Activated CD4-positive, alpha-beta T cell treated with anti-CD3 and anti-CD28 coated beads, Interleukin-2, Interleukin-4, amounts not matched to agents 100 ng/mL and 50 ng/mL, durations not matched to agents 16 hours and 8 hours (primary cell): ENCODE data around the gene CCDC9B.

Experiments used
- DNase-seq: peaks from one replicate; pipeline ENCODE4 v3.0.0-alpha.2; 2020; ENCODE audit warnings: low spot score

Gene CCDC9B

DNA sequence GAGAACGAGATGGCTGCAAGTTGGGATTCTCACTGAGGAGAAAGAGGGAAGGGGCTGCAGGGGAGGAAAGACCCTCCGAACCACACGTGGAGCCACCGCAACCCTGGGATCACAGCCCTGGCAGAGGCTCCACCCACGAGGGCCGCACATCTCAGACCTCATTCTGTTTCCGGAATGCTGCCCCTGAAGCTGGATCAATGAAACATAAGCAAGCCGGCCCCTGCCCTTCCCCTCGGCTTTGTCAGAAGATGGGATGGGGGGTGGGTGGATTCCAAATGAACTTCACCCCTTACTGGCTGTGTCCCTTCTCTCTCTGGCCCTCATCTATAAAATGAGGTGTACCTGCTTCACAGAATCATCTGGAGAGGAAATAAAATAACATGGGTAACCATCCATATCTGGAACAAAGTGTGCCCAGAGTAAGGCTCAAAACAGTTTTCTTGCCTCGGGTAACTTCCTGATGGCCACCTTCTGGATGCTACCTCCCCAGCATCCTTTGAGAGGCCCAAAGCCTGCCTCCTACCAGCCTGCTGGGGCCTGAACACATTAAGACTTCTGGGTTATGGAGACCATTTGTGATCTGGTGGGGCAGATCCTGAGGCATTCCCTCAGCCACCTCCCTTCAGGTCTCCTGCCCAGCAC is 4.6 kb upstream of the CCDC9B start:
- DNase-seq = no peak

- peak; percentile 74 for DNase-seq
These were observed 3.9 kb upstream of the CCDC9B start for GRCh38 chr15:40344631-40345120.

DNA sequence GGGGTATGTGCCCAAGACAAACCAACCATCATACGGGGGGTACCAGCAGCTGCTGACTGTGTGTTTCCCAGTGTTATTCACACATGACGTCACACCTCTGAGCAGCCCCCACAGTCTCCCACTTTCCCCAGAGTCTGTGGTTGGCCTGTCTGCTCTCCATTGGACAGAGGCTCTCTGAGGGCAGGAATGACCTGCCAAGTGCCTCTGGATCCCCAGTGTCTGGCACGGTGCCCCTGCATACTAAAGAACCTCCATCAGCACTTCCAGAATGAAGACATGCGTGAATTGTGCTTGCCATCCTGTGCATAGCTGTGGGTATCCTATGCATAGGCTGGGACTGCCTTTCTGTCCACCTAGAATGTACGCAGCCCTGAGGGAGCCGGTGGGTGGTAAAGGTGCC is 3.5 kb upstream of the CCDC9B start:
- no peak for DNase-seq

DNA sequence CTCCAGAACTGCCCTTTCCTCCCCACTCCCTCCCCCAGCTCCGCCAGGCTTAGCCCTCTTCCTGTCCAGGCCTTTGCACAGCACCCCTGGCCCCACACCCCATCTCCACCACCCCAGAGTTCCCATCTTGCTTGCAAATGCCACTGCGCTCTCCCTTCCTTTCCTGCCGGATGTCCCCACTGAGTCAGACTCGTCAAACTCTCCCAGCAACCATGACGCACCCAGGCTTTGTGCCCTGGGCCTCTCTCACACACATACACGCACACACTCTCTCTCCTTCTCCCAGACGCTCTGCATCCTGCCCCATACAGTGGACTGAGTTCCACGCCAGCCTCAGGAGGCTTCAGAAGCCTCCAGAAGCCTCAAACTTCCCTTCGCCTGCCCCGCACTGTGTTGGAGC is 2.8 kb upstream of the CCDC9B start:
- DNase-seq = no peak

DNA sequence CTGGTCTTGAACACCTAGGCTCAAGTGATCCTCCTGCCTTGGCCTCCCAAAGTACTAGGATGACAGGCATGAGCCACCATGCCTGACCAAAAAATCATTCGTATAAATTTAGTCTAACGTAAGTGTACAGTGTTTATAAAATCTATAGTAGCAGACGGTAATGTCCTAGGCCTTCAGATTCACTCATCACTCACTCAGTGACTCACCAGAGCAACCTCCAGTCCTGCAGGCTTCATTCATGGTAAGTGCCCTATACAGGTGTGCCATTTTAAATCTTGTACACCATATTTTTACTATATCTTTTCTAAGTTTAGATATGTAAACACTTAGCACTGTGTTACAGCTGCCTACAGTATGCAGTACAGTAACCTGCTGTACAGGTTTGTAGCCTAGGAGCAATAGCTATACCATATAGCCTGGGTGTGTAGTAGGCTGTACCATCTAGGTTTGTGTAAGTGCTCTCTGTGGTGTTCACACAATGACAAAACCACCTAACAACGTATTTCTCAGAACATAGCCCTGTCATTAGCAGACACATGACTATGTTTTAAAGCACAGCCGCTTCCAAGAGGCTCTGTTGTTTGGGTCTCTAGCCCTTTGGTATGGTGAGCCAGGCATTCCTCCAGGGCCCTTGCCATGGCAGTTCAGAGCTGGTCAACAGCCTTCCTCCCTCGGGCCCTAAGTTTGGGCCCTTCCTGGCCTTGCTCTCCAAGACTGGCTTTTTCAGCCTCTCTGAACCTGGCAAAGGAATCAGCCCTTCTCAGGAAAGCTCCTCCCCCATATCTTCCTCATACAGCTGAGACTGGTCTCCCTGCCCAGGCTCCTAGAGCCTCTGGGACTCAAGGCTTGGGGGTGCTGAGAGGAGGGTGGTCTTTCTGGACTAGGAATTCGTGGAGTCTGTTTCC is 1.9 kb upstream of the CCDC9B start:
- DNase-seq = no peak

DNA sequence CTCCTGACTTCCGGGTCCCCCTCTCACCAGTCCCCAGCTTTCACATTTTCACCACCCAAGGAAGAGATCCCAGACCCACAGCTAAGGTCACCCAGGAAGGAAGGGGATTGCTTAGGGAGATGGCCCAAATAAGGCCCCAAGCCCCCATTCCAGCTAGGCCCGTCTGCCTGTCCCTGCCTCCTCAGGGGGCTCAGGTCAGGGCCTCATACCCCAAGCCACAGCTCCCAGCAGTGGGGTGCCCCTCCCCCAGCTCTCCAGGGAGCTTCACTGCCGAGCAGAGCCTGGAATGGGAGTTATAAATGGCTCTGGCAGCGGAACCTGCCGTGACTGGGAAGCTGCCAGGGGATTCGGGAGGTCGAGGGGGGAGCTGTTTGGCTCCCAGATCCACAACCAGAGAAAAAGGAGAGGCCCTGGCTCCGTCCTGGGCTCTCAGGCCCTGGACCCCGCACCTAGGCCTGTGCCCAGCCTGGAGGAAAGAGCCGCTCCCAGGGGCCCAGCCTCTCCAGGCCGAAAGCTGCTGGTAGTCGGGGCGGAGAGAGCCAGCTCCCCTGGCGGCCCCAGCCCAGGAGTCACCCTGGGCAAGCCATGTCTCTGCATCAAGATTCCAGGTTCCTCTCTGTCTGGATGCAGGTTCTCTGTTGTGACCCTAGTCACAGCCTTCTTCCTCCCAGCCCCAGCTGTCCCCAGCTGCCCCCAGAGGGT is 550 bp downstream of the CCDC9B start:
- no peak for DNase-seq

DNA sequence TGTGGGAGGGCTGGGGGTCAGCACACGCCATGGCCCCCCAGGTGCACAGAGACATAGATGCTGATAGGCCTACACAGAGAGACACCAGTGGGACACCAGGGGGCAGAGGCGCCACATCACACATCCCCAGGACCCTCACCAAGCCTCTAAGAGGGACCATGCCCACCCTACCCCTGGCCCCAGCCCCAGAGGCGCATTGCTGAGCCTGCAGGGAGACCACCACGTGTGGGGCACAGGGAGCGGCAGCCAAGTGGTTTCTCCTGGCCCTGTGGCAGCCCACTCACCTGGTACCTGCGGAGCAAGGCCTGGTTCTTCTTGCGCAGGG is 1.2 kb downstream of the CCDC9B start:
- no peak for DNase-seq

GRCh38 chr15:40338921-40339620 is 1.7 kb downstream of the CCDC9B start:
- DNase-seq = no peak

GRCh38 chr15:40338041-40338657 is 2.6 kb downstream of the CCDC9B start:
- DNase-seq = peak; percentile 77

GRCh38 chr15:40337597-40337996 is 3.1 kb downstream of the CCDC9B start:
- DNase-seq = no peak

DNA sequence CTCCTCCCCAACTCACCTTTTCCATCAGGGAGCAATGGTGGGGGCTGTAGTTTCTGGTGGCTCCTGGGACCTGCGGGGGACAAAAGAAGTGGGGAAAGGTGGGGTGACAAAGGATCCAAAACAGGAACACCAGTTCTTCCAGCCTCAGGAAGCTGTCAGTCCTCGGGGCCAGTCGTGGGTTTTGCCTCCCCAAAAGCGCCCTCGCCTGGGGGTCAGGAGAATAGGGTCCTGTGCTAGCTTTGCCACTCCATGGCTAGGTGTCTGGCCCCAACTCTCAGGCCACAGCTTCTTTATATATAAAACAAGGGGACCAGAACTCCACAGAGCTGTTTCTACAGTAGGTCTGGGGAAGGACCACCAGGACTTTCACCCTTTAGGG is 4.0 kb downstream of the CCDC9B start:
- no peak for DNase-seq

- DNase-seq = no peak
These were observed 4.6 kb downstream of the CCDC9B start for GRCh38 chr15:40335938-40336743.

- DNase-seq = no peak
These were observed 5.6 kb downstream of the CCDC9B start for GRCh38 chr15:40334941-40335795.

DNA sequence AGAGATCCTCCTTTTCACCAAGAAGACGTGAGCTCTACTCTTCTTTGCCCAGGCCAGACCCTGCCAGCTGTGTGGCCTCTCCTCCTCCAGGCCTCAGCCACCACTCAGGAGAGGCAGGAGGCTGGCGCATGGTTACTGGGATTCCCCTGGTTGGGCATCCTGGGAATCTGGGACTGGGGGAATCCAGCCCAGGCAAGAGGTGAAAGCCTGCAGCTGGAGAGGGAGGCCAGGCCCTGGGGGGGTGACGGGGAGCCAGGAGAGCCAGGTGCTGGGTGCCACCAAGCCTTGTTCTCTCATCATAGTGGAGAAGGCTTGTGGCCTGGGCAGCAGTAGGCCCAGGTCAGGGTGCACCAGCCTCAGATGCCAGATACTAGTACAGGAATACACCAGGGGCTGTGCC is 6.2 kb downstream of the CCDC9B start:
- DNase-seq = no peak

DNA sequence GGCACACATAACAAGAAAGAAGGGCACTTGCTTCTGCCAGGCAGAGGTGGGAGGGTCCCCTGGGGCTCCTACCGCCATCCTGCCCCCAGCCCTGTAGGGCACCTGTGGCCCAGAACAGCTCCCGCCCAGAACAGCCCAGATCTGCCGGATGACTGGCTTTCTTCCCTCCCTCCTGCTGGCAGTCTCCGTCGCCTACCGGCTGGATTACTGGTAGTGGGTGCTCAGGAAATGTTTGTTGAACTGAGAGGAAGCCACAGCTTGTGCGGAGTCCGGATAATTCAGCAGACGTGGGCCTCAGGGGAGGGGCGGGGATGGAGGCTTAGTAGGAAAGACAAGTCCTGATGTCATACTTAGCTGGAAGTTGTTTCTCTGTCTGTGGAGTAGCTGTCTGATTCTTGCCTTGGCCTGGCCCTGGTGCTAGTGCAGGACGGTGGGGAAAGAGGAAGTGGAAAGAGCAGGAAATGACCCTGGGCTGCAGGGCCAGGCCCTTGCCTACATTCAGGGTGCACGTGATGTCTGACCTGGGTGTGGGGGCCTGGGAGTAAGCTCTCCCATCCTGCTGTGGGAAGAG is 6.7 kb downstream of the CCDC9B start:
- DNase-seq = no peak

- no peak for DNase-seq
These were observed 8.5 kb downstream of the CCDC9B start for GRCh38 chr15:40332113-40332781.

GRCh38 chr15:40331637-40332036 is 9.1 kb downstream of the CCDC9B start:
- DNase-seq = no peak

DNA sequence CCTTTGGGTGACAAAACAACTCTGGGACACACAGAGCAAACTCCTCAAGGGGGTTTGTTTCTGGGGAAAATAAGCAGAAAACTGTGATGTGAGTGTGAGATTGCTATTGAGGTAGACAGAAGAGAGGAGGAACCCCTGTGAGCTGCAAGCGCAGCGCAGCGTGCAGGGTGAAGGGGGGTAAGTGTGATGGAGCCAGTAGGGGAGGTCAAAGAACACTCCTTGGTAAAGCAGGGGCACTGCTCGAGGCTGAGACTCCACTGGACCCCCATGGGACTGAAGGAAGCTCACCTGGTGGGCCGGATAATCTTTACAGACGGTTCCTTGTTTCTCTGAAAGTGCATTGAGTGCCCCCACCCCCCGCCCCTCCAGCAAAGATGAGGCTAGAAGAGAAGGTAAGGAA is 9.7 kb downstream of the CCDC9B start:
- no peak for DNase-seq

DNA sequence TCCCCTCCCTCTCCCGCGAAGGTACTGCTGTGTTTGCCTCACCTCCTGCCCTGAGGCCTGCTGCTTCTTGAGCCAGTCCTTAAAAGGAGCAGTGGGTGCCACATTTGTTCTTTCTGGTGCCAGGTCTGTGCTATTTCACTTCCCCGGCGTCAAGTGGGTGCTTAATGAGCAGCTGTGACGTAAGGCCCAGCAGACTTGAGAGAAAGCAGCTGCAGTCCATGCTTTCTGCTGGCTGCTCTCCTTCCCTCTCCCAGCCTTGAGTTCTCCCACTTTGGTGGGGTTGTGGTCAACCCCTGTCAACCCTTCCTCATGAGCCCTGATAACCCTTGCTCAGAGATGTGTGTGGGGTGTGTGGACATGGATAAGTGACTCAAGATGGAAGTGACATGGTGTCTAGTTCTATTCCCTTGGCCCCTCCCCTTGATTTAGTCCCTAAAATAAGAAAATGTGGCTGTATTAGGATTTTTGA is 10.3 kb downstream of the CCDC9B start:
- no peak for DNase-seq
